Lower lobe of right lung (tissue), 2 donors: Measurements from ENCODE around the gene RPS6KC1. TPM values are rescaled to one million over a fixed set of nuclear protein-coding genes. Genes with fewer than 3 reads are reported as not detected.

Experiments used
- ATAC-seq, 2 donors: fragments of 200-7000 bp; cut with Tn5 transposase; one replicate each; pipeline ENCODE4 v1.9.1; 2020 to 2022; ENCODE audit warnings: mild to moderate bottlenecking in 2 of 2, moderate library complexity in 2 of 2
- DNase-seq: peaks from one replicate; pipeline ENCODE4 v3.0.0-alpha.2; 2020
- H3K27ac ChIP-seq: fragments of 200-600 bp; one replicate; pipeline ENCODE4 v1.8.0; 2022
- H3K27me3 ChIP-seq: fragments of 200-600 bp; one replicate; pipeline ENCODE4 v1.8.0; 2022; ENCODE audit warnings: low read depth
- H3K36me3 ChIP-seq: fragments of 200-600 bp; one replicate; pipeline ENCODE4 v1.8.0; 2022; ENCODE audit warnings: mild to moderate bottlenecking
- H3K4me1 ChIP-seq: fragments of 200-600 bp; one replicate; pipeline ENCODE4 v1.8.0; 2022
- H3K4me3 ChIP-seq: fragments of 200-600 bp; one replicate; pipeline ENCODE4 v1.8.0; 2022; ENCODE audit warnings: mild to moderate bottlenecking
- H3K9me3 ChIP-seq: fragments of 200-600 bp; one replicate; pipeline ENCODE4 v1.8.0; 2022
- intact Hi-C: fragments of 100-400 bp; cut with DNase I; formaldehyde crosslinking; loops from one replicate; pipeline ENCODE4 v1.11.0; 2022
- total RNA-seq: library from RNA; stranded (reverse); fragmentation: NEBNext Ultra II Directional; extraction: Animal tissue kit (Norgen Biotek cat#: 25700); gene quantifications from one replicate; pipeline ENCODE4 v1.2.1, GENCODE V29; 2021
- TF ChIP-seq, protein P1 (sequence below): fragments of 200-600 bp; IDR thresholded peaks from one replicate; pipeline ENCODE4 v1.8.0; 2022; ENCODE audit warnings: antibody characterized with exemption, mild to moderate bottlenecking
- donor health status: DM: no; HTN: yes; CAD: no; lungs with severe emphysema.

The RPS6KC1 gene
- total RNA-seq, 1 donor from 2014 or later, result 18.7 TPM

DNA sequence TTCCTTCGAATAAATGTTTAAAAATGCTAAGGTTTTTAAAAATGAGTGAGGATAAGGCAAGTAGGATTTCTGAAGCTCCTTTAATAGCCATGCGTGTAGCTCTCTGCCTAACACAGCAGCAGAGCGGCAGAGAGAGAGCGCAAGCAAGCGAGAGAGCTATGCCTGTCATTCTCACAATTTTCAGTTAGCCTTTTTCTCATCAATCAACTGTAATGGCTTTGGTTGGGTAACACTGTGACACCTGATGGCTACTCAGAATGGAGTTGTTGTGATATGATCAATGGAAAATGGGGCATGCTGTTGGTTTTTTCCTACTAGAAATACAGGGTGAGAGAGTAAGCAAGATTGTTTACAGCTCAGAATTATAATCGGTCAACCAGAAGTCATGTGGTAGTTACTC lies 198.4 kb downstream of the RPS6KC1 start:
- no peaks in the 10 kb centered on the region for H3K27me3 ChIP-seq
- no peak overlapping the region for H3K27ac ChIP-seq
- H3K4me1 ChIP-seq, result no peaks in the 10 kb centered on the region
- TF ChIP-seq, protein P1, sequence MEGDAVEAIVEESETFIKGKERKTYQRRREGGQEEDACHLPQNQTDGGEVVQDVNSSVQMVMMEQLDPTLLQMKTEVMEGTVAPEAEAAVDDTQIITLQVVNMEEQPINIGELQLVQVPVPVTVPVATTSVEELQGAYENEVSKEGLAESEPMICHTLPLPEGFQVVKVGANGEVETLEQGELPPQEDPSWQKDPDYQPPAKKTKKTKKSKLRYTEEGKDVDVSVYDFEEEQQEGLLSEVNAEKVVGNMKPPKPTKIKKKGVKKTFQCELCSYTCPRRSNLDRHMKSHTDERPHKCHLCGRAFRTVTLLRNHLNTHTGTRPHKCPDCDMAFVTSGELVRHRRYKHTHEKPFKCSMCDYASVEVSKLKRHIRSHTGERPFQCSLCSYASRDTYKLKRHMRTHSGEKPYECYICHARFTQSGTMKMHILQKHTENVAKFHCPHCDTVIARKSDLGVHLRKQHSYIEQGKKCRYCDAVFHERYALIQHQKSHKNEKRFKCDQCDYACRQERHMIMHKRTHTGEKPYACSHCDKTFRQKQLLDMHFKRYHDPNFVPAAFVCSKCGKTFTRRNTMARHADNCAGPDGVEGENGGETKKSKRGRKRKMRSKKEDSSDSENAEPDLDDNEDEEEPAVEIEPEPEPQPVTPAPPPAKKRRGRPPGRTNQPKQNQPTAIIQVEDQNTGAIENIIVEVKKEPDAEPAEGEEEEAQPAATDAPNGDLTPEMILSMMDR, result no peak
- no peak overlapping the region for H3K4me3 ChIP-seq
- intact Hi-C loops, result no loop called here
- DNase-seq (no peak), ATAC-seq (no peak)
- peaks cover 6% of the 10 kb centered on the region for H3K36me3 ChIP-seq
- no peaks in the 10 kb centered on the region for H3K9me3 ChIP-seq

DNA sequence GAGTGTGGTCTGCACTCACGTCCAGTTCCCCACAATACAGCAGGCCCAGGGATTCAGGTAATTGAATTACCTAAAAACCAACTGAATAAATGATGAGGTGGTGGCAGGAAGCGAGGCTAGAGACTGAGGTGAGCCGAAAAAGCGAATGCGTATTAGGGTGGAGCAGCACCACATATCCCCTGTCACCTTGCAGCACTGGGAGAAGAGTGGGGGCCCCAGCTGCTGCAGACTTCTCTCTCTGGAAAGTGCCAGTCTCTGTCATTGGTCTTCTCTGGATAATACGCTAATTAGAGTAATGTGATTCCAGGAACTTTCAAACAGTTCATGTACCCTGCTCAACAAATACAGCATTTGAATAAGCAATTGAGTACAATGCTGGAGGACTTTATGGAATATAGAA lies 199.0 kb downstream of the RPS6KC1 start:
- Histone ChIP-seq H3K4me3 (no peak overlapping the region), H3K36me3 (peaks cover 6% of the 10 kb centered on the region), H3K9me3 (no peaks in the 10 kb centered on the region), H3K27me3 (no peaks in the 10 kb centered on the region), H3K4me1 (no peaks in the 10 kb centered on the region), H3K27ac (no peak overlapping the region)
- intact Hi-C loops, result no loop called here
- DNase-seq (no peak), ATAC-seq (no peak)
- TF ChIP-seq, protein P1, result no peak

DNA sequence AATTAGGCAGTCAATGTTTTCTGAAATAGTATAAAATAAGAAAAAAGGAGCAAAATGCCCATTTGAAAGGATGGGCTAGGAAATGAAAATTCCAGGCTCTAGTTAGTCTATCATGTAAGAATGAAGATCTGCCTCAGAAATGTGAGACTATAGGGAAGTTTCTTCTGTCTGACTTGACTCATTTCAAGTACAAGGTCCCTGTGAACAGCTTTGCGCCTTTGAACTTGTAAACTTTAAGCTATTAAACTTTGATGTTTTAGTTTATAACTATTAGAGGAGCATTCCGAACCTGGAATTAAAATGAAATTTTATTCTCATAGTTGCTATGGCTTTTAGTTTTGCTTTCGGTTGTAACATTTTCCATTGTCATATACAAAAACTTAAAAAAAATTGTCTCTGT lies 199.4 kb downstream of the RPS6KC1 start:
- intact Hi-C loops, result no loop called here
- no peak overlapping the region for H3K4me3 ChIP-seq
- TF ChIP-seq, protein P1, result no peak
- no peaks in the 10 kb centered on the region for H3K4me1 ChIP-seq
- no peak overlapping the region for H3K27ac ChIP-seq
- DNase-seq, result no peak
- H3K27me3 ChIP-seq, result no peaks in the 10 kb centered on the region
- H3K9me3 ChIP-seq, result no peaks in the 10 kb centered on the region
- no peak for ATAC-seq
- peaks cover 6% of the 10 kb centered on the region for H3K36me3 ChIP-seq

DNA sequence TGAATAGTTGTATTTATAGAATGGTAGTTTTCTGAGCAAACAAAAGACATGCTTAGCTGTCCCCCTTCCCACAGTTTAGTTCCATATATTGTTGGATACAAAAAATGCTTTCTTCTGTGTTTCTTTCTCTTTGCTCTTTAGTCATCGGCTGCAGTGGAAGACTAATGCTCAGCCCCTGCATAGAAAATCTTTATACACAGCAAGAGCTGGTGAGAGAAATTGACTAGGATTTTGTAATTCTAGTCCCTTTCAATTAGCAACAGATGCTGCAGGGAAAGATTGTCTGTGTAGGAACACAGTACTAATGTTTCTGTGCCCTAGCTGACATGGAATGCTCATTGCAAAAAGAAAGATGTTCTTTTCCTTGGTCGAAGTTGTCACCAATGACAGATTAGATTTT lies 200.9 kb downstream of the RPS6KC1 start:
- Histone ChIP-seq H3K27me3 (no peaks in the 10 kb centered on the region), H3K4me1 (no peaks in the 10 kb centered on the region)
- TF ChIP-seq, protein P1, result no peak

DNA sequence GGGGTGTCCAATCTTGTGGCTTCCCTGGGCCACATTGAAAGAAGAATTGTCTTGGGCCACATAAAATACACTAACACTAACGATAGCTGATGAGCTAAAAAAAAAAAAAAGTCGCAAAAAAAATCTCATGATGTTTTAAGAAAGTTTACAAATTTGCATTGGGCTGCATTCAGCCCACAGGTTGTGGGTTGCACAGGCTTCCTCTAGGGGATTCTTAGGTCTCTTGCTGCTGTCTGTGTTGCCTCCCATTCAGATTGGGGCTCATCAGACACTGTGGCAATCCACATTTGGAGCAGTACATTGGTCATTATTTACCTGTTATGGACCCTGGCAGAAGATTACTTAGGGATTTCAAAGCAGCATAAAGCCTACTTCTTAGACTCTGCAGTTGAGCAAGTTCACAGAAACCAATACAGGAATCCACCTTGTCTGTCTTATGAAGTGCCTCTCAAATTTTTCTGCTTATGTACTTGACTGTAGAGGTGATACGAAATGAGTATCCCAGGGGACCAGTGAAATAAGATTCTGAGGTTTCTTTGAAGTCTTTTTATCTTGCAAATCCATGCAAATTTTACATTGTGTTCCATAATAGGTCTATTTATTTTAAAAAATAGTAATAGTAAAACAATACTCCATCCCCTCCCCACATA lies 205.5 kb downstream of the RPS6KC1 start:
- Histone ChIP-seq H3K4me1 (no peaks in the 10 kb centered on the region), H3K27ac (no peak overlapping the region), H3K4me3 (no peak overlapping the region), H3K27me3 (no peaks in the 10 kb centered on the region), H3K9me3 (no peaks in the 10 kb centered on the region), H3K36me3 (peaks cover 4% of the 10 kb centered on the region)
- TF ChIP-seq, protein P1, result no peak
- no peak for ATAC-seq
- no peak for DNase-seq
- intact Hi-C loops, result no loop called here

More for the DNA sequence above, 200.9 kb downstream of the RPS6KC1 start:
- intact Hi-C loops, result no loop called here
- H3K9me3 ChIP-seq, result no peaks in the 10 kb centered on the region
- no peak overlapping the region for H3K27ac ChIP-seq
- no peak for ATAC-seq
- no peak overlapping the region for H3K4me3 ChIP-seq
- no peak for DNase-seq
- peaks cover 6% of the 10 kb centered on the region for H3K36me3 ChIP-seq
